AG04449 (cell line): ENCODE results near the gene FIBCD1.

Experiments used
- CTCF ChIA-PET: fragments of 350-600 bp; formaldehyde crosslinking; extraction: SDS; loops from one replicate; lab custom pipeline; 2021; ENCODE audit warnings: antibody characterized with exemption; lab: Yijun Ruan, JAX
- POLR2A ChIA-PET: fragments of 400-600, 350-600 bp; formaldehyde crosslinking; extraction: SDS; loops from one replicate; lab custom pipeline; 2020; ENCODE audit warnings: antibody characterized with exemption, inconsistent platforms; lab: Yijun Ruan, JAX
- DNase-seq: peaks from one replicate; pipeline ENCODE4 v3.0.0-alpha.2; 2010; ENCODE audit warnings: low read depth, low spot score
- H3K4me3 ChIP-seq: 2 replicates; pipeline ENCODE4 v1.5.1; 2011; ENCODE audit warnings: low read depth, mild to moderate bottlenecking, control low read depth, low read length
- TF ChIP-seq, protein P1 (sequence below): IDR thresholded peaks from one replicate; pipeline ENCODE4 v1.5.1; 2011; ENCODE audit warnings: mild to moderate bottlenecking, moderate library complexity, low read length, control low read depth, inconsistent platforms; ENCODE audit not compliant: insufficient read depth; ENCODE audit errors: missing control alignments

The FIBCD1 gene

DNA sequence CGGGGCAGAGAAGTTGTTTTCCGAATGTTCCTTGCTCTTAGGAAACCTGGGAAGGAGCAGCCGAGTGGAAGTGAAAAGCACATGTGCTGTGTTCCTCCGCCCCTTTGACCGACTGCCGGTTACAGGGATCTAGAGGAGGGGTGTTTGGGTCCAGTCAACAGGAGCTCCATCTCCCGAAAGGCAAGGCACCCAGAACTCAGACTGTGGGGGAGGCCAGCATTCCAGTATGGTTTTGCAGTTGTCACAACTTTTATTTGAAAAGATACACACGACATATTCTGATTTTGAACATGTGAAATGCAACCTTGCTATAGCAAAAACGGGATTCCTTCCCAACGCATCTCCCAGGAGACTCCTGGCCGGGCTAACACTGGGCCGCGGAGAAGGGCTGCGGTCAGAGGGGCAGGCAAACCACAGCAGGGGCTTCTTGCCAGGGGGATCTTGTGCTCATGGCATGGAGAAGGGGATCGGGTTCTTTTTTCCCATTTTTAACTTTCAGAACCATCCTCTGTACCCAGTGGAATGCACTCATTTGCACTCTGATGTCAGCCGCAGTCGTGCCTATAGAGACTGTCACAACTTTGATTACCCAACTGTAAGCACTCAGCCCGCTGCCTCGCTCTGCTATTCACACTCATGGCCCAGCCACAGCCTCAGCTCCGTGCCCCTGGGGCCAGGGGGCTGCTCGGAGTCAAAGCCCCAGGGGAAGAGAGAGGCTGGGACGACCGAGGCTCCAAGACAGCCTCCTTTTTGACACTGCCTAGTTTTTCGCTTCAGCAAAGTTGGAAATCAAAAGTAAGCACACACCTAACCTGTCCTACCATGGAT lies 46.4 kb downstream of the FIBCD1 start:
- ChIA-PET POLR2A (no interaction called here), CTCF (interaction anchor here (0.7 to 2.9 kb wide), 11 partner anchors 16 to 183 kb away, joined by 3 to 11 read pairs (median 4); no protein-coding TSS in a partner anchor)

DNA sequence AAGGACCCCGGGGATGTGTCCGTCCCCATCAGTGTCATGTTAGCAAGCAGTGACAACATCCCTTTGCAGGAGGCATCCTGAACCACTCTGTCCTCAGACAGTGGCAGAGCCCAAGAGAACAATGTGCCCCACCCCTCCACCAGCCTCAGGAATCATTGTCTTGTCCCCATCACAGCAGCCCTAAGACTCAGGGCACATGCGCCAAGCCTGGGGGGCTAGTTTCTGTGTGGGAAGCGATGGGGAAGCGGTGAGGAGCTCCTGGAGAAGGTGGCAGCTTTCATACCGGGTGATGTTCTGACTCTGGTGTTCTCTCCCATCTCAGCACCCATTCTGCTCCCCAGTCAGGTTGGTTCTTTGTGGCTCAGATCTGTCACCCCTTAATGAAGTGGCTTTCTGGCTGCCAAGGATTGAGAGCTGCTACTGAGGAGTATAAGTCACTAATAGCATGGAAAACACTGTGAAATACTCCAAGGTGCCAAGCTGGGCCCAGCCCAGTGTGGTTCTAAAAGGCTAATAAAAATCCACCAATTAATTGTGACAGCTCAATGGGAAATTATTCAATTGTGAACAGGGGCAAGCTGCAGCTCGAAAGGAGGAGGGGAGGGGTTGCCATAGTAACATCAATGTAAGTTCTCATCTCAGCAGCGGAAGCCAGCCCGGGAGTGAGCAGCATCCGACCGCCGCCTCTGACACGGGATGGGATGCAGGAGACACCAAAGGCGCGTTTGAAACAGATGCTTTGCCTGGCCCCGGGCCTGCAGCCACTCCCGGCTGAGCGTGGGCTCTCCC lies 47.2 kb downstream of the FIBCD1 start:
- ChIA-PET CTCF (interaction anchor here (0.8 to 1.7 kb wide), 8 partner anchors 15 to 185 kb away, joined by 3 to 10 read pairs (median 4); no protein-coding TSS in a partner anchor), POLR2A (no interaction called here)
- no peak overlapping the region for H3K4me3 ChIP-seq
- DNase-seq = no peak
- TF ChIP-seq, protein P1, sequence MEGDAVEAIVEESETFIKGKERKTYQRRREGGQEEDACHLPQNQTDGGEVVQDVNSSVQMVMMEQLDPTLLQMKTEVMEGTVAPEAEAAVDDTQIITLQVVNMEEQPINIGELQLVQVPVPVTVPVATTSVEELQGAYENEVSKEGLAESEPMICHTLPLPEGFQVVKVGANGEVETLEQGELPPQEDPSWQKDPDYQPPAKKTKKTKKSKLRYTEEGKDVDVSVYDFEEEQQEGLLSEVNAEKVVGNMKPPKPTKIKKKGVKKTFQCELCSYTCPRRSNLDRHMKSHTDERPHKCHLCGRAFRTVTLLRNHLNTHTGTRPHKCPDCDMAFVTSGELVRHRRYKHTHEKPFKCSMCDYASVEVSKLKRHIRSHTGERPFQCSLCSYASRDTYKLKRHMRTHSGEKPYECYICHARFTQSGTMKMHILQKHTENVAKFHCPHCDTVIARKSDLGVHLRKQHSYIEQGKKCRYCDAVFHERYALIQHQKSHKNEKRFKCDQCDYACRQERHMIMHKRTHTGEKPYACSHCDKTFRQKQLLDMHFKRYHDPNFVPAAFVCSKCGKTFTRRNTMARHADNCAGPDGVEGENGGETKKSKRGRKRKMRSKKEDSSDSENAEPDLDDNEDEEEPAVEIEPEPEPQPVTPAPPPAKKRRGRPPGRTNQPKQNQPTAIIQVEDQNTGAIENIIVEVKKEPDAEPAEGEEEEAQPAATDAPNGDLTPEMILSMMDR = no peak

More for the DNA sequence above, 46.4 kb downstream of the FIBCD1 start:
- DNase-seq = no peak
- TF ChIP-seq, protein P1 = no peak
- H3K4me3 ChIP-seq = no peak overlapping the region

DNA sequence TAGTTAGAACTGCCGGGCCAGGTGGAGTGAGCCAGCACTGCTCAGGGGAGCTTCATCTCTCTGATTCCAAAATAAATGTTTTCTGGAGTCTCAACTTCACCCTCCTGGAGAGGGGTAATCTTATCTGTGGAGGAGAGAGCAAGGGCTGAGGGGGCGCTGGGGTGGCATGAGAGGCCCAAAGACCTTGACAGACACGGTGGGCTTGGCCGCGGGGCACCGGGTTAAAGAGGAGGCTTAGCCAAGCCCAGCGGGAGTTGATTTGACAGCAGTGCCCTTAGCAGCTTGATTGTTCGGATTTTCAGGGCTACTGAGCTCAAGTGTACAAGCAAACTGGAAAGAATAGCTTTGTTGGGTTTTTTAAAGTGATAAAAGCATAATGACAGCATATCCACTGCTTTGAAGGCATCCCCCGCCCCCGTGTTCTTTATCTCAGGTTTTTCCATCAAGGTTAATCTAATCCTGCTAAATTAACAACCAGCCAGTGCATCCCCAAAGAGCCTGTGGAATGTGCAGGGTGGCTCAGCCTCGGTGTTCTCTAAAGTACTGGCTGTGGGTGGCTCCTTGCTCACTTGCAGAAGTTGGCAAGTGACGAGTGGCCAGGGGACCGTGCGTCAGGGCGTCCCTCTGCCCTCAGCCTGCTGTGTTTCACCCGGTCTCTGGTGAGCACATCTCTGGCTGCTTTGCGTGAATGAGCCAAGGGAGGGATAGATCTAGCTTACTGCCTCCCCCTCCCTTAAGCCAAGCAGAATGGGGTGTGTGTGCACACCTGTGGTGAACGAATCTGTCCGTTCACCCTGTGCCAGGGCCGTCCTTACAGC lies 48.0 kb downstream of the FIBCD1 start:
- no peak overlapping the region for H3K4me3 ChIP-seq
- TF ChIP-seq, protein P1 = no peak
- CTCF ChIA-PET = interaction anchor here (0.6 to 3.2 kb wide), 12 partner anchors 14 to 189 kb away, joined by 3 to 20 read pairs (median 6); no protein-coding TSS in a partner anchor
- POLR2A ChIA-PET = no interaction called here
- DNase-seq = no peak

DNA sequence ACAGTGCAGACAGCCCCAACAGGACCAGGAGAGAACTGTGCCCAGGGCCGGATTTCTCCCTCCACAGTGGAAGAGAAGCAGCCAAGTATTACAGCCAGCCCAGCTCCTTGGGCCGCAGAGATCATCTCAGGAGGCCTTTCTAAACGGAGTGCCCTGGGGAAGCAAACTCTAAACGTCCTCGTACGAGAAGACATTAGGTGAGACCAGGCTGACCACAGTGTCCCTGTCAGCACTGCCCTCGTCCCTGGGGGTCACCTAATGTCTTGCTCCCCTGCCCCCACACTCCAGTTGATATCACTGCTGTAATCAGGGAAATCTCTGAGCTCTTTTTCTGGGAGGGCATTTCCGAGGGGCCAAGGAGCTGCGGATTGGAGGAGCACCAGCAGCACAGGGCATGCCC lies 48.9 kb downstream of the FIBCD1 start:
- H3K4me3 ChIP-seq = no peak overlapping the region
- ChIA-PET POLR2A (no interaction called here), CTCF (interaction anchor here (0.6 to 3.2 kb wide), 10 partner anchors 20 to 188 kb away, joined by 3 to 20 read pairs (median 8); no protein-coding TSS in a partner anchor)
- TF ChIP-seq, protein P1 = no peak
- no peak for DNase-seq

DNA sequence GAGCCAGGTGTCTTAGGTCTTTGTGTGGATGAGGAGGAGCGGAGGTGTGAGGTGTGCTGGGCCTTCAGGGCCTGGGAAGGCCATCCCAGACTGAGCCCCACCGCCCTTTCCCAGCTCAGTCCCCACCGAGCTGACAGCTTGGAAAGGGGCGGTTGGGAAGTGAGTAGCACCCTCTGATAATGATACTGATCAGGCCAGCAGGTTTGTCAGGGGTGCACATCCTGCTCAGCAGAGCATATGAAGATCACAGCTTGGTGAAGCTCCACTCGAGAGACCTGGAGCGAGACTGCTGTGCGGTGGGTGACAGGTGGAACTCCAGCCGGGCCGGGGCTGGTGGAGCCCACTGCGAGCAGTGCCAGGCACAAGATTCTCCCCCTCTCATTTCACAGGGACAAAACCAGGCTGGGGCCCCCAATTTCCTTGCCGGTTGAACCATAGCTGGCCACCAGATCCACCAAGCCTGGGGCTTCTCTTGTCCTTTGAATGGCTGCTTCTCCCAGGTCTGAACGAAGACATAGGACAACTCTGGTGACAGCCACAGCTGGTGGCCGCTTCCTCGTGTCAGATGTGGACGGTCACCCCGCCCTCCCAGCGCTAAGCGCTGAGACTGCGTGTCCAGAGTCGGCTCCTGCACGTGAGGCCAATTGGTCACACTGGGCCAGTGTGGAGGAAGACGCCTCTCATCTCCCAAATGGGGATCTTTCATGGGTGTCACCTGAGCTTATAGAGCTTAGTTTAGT lies 50.7 kb downstream of the FIBCD1 start:
- TF ChIP-seq, protein P1 = no peak
- no peak for DNase-seq
- H3K4me3 ChIP-seq = no peak overlapping the region
- CTCF ChIA-PET = interaction anchor here (0.6 to 3.2 kb wide), 7 partner anchors 22 to 206 kb away, joined by 3 to 20 read pairs (median 4); no protein-coding TSS in a partner anchor
- POLR2A ChIA-PET = no interaction called here
